Common myeloid progenitor, CD34-positive (primary cell): ENCODE data around the gene SLC10A7.

ENCODE experiments used
- CTCF ChIA-PET: fragments of 350-600 bp; sonication (Branson Sonifier 250); formaldehyde crosslinking; loops from one replicate; lab custom pipeline; 2021; ENCODE audit warnings: antibody characterized with exemption; lab: Charles Lee
- POLR2A ChIA-PET: fragments of 350-600 bp; sonication (Branson Sonifier 250); formaldehyde crosslinking; loops from one replicate; lab custom pipeline; 2021; ENCODE audit warnings: antibody characterized with exemption; lab: Charles Lee
- DNase-seq, 3 donors: peaks; one replicate each; pipeline versions ENCODE4 v3.0.0 to v3.0.0-alpha.2; 2013
- H3K27ac ChIP-seq, 2 experiments: 1 replicate in 1 of 2; 2 replicates in 1 of 2; pipeline ENCODE4 v1.7.0; 2013; ENCODE audit warnings: inconsistent platforms in 2 of 2, low read length in 2 of 2, mild to moderate bottlenecking in 2 of 2, low read depth in 1 of 2, moderate library complexity in 1 of 2; ENCODE audit not compliant: severe bottlenecking in 2 of 2, insufficient read depth in 1 of 2, poor library complexity in 1 of 2
- H3K27me3 ChIP-seq, 5 experiments: replicated peaks in 2 of 5; 1 replicate in 3 of 5; 2 replicates in 2 of 5; pipeline versions ENCODE4 v1.6.1 to v1.7.0; 2013; ENCODE audit warnings: low read length in 4 of 5, mild to moderate bottlenecking in 2 of 5, moderate library complexity in 2 of 5, inconsistent platforms in 1 of 5; ENCODE audit not compliant: insufficient read depth in 5 of 5, control insufficient read depth in 4 of 5
- H3K36me3 ChIP-seq, 4 experiments: 1 replicate in 2 of 4; 2 replicates in 2 of 4; pipeline versions ENCODE4 v1.6.1 to v1.7.0; 2013; ENCODE audit warnings: low read length in 3 of 4, control low read depth in 1 of 4, mild to moderate bottlenecking in 1 of 4; ENCODE audit not compliant: control insufficient read depth in 4 of 4, insufficient read depth in 4 of 4
- H3K4me1 ChIP-seq, 4 experiments: 1 replicate in 3 of 4; 2 replicates in 1 of 4; pipeline versions ENCODE4 v1.6.1 to v1.7.1; 2013; ENCODE audit warnings: low read length in 3 of 4, mild to moderate bottlenecking in 3 of 4, control low read depth in 1 of 4, inconsistent platforms in 1 of 4, moderate library complexity in 1 of 4; ENCODE audit not compliant: control insufficient read depth in 4 of 4, insufficient read depth in 4 of 4; ENCODE audit errors: control extremely low read depth in 1 of 4
- H3K4me3 ChIP-seq, 7 experiments: 1 replicate in 4 of 7; 2 replicates in 3 of 7; pipeline versions ENCODE4 v1.5.1 to v1.7.0; 2013; ENCODE audit warnings: mild to moderate bottlenecking in 7 of 7, low read length in 6 of 7, moderate library complexity in 6 of 7, inconsistent platforms in 2 of 7, low read depth in 2 of 7, control low read depth in 1 of 7; ENCODE audit not compliant: insufficient read depth in 4 of 7, control insufficient read depth in 1 of 7; ENCODE audit errors: extremely low read depth in 1 of 7
- H3K9me3 ChIP-seq, 5 experiments: 1 replicate in 4 of 5; 2 replicates in 1 of 5; pipeline versions ENCODE4 v1.6.1 to v1.7.1; 2013; ENCODE audit warnings: low read length in 4 of 5, mild to moderate bottlenecking in 2 of 5, inconsistent platforms in 1 of 5, low read depth in 1 of 5, moderate library complexity in 1 of 5; ENCODE audit not compliant: control insufficient read depth in 4 of 5, insufficient read depth in 2 of 5; ENCODE audit errors: control extremely low read depth in 1 of 5
- WGBS: methylation state at CpG from one replicate; pipeline ENCODE4 v1.1.5; 2013; ENCODE audit not compliant: insufficient coverage; 5-methylcytosine and 5-hydroxymethylcytosine counted together

Gene SLC10A7

DNA sequence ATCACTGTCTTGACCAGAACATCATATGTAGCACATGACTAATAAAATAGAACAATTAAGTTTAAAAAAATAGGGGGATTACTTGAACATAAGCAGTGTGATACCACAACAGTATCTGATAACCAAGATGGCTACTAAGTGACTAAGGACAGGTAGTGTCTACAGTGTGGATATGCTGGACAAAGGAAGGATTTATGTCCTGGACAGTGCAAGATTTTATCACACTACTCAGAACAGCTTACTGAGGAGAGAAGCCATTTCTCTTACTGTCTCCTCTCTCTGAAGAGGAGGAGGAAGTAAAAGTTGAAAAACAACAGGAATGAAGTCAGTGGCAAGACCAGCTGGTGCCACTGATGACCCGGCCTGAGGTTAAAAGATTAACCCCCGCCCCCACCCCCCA lies 4.0 kb upstream of the SLC10A7 start:
- POLR2A ChIA-PET, result no interaction called here

DNA sequence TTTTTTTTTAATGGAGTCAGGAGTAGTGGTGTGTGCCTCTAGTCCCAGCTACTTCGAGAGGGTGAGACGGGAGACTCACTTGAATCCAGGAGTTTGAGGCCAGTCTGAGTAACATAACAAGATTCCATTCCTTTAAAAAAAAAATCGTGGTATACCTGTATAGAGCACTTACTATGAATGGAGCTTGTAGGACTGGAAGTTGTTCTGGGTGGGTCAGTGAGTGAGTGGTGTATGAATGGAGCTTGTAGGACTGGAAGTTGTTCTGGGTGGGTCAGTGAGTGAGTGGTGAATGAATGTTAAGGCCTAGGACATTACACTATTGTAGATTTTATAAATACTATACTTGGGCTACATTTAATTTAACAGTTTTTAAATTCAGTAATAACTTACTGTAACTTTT lies 2.9 kb upstream of the SLC10A7 start:
- 90% methylated on average over 2 of the region's 3 CpGs for WGBS
- Histone ChIP-seq H3K27me3 (no peaks in the 10 kb centered on the region), H3K9me3 (no peaks in the 10 kb centered on the region), H3K4me1 (peaks cover 3 to 23% (median 19%) of the 10 kb centered on the region in 4 experiments), H3K27ac (no peak overlapping the region), H3K36me3 (no peaks in the 10 kb centered on the region), H3K4me3 (no peak overlapping the region)
- ChIA-PET CTCF (no interaction called here), POLR2A (no interaction called here)
- no peak for DNase-seq

More for the DNA sequence above, 4.0 kb upstream of the SLC10A7 start:
- CTCF ChIA-PET, result no interaction called here
- no peaks in the 10 kb centered on the region for H3K36me3 ChIP-seq
- no peaks in the 10 kb centered on the region for H3K27me3 ChIP-seq
- no peaks in the 10 kb centered on the region for H3K9me3 ChIP-seq
- H3K4me3 ChIP-seq, result no peak overlapping the region
- no peak overlapping the region for H3K27ac ChIP-seq
- no peak for DNase-seq
- WGBS, result 63% methylated on average over 2 of the region's 2 CpGs
- H3K4me1 ChIP-seq, result peaks cover 3 to 12% (median 8%) of the 10 kb centered on the region in 4 experiments

- DNase-seq, result peak; percentile 40 to 80 (median 69)
- Histone ChIP-seq H3K9me3 (no peaks in the 10 kb centered on the region), H3K4me1 (peaks cover 3 to 27% (median 21%) of the 10 kb centered on the region in 4 experiments), H3K4me3 (peak overlapping the region; percentile 76 to 99 (median 94)), H3K36me3 (no peaks in the 10 kb centered on the region), H3K27ac (peak overlapping the region; percentile 77 to 93), H3K27me3 (no peaks in the 10 kb centered on the region)
- CTCF ChIA-PET, result no interaction called here
- 3% methylated on average over 5 of the region's 7 CpGs for WGBS
- POLR2A ChIA-PET, result no interaction called here
Observed at GRCh38 chr4:146522869-146523205, 1.1 kb upstream of the SLC10A7 start.

GRCh38 chr4:146522098-146522868 lies 543 bp upstream of the SLC10A7 start:
- Histone ChIP-seq H3K4me1 (peaks cover 3 to 27% (median 21%) of the 10 kb centered on the region in 4 experiments), H3K27me3 (no peaks in the 10 kb centered on the region), H3K9me3 (no peaks in the 10 kb centered on the region), H3K27ac (peak overlapping the region; percentile 77 to 93), H3K4me3 (peak overlapping the region; percentile 76 to 99 (median 94)), H3K36me3 (no peaks in the 10 kb centered on the region)
- ChIA-PET CTCF (no interaction called here), POLR2A (no interaction called here)
- under 1% methylated on average over 59 of the region's 62 CpGs for WGBS
- peak; percentile 82 to 90 (median 90) for DNase-seq

DNA sequence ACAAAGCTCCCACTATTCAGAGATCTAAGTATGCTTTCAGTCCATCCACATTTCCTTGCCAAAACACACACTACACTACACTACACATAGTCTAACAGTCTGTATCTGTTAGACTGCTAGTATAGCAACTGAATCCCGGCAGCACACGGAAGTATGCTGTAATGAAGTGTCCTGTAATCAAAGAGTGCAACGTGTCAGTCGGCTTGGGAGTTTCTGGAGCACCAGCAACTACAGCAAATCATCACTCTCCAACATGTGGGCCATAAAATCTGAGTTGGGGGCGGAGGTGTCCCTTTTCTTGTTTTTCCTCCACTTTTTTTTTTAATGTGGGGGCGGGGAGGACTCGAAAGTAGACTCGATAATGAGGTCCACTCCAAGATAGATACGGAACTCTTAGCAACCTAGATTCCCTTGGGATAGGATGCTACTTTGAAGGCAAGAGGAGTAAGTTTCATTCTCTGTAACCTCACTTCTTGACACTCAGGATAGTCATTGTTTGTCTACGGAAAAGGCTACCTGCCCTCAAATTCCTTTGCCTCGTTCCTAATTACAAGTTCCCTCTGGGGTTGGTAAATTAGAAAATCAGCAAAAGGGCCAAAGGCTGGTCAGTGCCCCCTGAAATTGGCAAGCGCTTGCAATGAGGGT lies 722 bp downstream of the SLC10A7 start:
- peak overlapping the region; percentile 76 to 99 (median 94) for H3K4me3 ChIP-seq
- 0% methylated on average over 5 of the region's 12 CpGs for WGBS
- DNase-seq, result peak; percentile 25 to 83 (median 74)
- POLR2A ChIA-PET, result no interaction called here
- peaks cover 3 to 27% (median 21%) of the 10 kb centered on the region in 4 experiments for H3K4me1 ChIP-seq
- CTCF ChIA-PET, result no interaction called here
- peak overlapping the region; percentile 34 to 93 for H3K27ac ChIP-seq
- H3K36me3 ChIP-seq, result peaks cover 0 to 3% (median under 1%) of the 10 kb centered on the region in 4 experiments
- no peaks in the 10 kb centered on the region for H3K27me3 ChIP-seq
- H3K9me3 ChIP-seq, result no peaks in the 10 kb centered on the region

DNA sequence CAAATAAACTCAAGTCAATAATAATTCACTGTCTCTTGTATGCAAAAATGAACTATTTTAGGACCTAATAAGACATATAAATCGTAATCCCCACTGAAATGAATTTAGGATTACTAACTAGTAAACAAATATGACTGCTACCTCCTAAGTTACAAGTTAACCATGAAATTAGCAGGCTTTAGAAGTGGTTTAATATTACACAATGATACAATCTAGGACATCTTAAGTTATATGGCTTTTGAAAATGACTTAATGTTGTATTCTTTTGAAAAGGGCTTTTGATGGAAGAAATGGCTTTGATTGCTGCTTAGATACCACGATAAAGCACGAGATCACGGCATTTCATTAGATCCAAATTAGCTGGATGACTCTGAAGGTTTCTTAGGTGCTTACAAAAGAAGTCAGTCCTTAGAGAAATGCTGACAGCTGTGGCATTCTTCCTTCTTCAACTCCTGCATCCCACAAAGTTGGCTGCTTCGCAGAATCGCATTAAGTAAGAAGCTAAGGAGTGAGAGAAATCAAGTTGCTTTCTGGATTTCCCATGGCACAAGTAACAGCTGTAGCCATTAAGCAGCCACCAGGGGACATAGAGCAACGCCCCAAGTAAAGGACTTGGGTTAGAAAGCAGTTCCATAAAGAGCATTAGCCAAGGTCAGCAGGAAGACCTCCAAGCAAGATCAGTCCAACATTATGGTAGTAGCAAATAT lies 6.9 kb downstream of the SLC10A7 start:
- ChIA-PET CTCF (no interaction called here), POLR2A (no interaction called here)
- 98% methylated on average over 5 of the region's 7 CpGs for WGBS
- no peak for DNase-seq
- H3K36me3 ChIP-seq, result peaks cover 0 to 9% (median 7%) of the 10 kb centered on the region in 4 experiments
- peaks cover 2 to 13% (median 4%) of the 10 kb centered on the region in 4 experiments for H3K4me1 ChIP-seq
- H3K27ac ChIP-seq, result no peak overlapping the region
- no peak overlapping the region for H3K4me3 ChIP-seq
- H3K9me3 ChIP-seq, result no peaks in the 10 kb centered on the region
- H3K27me3 ChIP-seq, result no peaks in the 10 kb centered on the region
